Measurements from ENCODE around the gene FETUB.

DNA sequence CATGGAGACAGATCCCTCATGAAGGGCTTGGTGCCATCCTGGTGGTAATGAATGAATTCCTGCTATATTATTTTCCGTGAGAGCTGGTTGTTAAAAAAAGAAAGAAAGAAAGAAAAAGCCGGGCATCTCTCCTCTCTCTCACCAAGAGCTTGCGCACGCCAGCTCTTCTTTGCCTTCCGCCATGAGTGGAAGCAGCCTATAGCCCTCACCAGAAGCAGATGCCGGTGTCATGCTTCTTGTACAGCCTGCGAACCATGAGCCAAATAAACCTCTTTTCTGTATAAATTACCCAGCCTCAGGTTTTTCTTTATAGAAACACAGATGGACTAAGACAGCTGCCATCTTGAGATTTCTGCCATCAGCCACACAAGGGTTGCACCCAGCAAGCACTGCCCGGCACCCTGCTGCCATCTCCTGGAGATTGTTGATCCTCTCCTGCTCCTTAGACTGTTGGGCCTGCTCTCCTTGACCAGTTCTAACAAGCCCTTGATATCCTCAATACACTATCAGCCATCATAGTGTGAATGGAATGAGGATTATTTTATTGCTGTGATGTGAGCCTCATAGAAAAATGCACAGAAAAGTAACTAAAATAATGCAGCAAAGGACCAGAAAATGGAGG, 30.8 kb upstream of the FETUB start:
- TF ChIP-seq EZH2 (IDR thresholded peaks at IDR 0.05) (no peak), EZH2phosphoT487 (IDR thresholded peaks at IDR 0.05) (no peak)
- TF ChIP-seq, protein P1, sequence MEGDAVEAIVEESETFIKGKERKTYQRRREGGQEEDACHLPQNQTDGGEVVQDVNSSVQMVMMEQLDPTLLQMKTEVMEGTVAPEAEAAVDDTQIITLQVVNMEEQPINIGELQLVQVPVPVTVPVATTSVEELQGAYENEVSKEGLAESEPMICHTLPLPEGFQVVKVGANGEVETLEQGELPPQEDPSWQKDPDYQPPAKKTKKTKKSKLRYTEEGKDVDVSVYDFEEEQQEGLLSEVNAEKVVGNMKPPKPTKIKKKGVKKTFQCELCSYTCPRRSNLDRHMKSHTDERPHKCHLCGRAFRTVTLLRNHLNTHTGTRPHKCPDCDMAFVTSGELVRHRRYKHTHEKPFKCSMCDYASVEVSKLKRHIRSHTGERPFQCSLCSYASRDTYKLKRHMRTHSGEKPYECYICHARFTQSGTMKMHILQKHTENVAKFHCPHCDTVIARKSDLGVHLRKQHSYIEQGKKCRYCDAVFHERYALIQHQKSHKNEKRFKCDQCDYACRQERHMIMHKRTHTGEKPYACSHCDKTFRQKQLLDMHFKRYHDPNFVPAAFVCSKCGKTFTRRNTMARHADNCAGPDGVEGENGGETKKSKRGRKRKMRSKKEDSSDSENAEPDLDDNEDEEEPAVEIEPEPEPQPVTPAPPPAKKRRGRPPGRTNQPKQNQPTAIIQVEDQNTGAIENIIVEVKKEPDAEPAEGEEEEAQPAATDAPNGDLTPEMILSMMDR (IDR thresholded peaks at IDR 0.05) = no peak

Measured in neural progenitor cell (in vitro differentiated cells).